GM04504 (cell line): Measurements from ENCODE around the gene LIN54.

Experiments used
- DNase-seq: peaks from one replicate; pipeline ENCODE4 v3.0.0-alpha.2; 2012; ENCODE audit warnings: low read depth

The LIN54 gene

GRCh38 chr4:82891707-82892466 is 118.7 kb downstream of the LIN54 start:
- DNase-seq = no peak

DNA sequence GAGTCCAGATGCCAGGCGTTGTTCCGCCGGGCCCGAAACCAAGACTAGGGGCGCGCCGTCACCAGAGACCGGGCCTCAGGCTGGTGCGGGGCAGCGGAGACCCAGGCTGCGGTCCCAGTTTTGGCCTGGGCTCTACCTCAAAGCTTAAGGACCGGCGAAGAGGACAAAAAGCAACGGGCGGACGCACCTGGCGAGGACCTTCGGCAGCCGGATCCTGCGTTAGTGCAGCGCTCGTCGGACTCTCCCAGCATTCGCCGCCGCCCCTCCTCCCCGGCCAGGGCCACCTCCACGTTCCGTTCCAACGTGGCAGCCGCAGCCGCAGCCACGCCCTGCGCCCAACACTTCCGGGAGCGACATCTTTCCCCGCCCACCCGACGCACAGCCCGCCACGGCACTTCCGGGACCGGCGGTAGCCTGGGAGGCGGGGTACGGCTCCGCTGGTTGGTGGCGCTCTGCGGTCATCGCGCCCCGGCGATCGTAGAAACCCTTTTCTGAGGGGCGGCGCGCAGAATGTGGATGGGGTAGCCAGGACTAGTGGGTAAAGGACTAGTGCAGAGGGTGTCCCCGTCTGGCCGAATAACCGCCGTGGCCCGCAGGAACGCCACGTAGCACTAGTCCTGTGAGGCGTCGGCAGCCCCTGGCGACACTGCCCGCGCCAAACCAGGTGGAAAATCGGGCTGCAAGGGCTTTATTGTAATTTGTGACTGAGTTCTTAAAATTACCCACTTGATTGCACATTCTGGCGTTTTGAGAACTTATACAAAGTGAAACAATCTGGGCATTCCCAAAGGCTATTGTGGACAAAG is 119.5 kb downstream of the LIN54 start, which contains the start of gene SEC31A:
SEC31A (minus strand) TSS at position 253 of the 806 bp plus-strand sequence. CDS start 9,217 bp downstream, outside the sequence.
- peak; percentile 90 for DNase-seq

DNA sequence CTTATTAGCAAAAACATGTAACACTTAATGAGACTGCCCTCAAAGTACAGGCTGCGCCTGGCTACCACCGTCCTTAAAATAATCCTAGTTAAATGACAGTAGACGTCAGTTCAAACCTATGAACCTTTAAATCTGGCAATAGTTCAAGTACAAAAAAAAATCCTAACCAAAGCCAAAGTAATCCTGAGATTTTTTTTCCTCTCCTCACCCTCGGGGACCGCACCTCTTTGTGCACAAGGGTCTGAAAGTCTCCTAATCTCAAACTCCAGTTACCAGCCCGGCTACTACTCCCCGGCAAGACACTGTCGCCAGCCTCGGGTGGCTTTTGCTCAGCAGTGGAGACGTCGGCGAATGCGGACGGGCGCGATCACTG is 120.1 kb downstream of the LIN54 start:
- no peak for DNase-seq

GRCh38 chr4:82889287-82889686 is 121.3 kb downstream of the LIN54 start:
- DNase-seq = no peak

DNA sequence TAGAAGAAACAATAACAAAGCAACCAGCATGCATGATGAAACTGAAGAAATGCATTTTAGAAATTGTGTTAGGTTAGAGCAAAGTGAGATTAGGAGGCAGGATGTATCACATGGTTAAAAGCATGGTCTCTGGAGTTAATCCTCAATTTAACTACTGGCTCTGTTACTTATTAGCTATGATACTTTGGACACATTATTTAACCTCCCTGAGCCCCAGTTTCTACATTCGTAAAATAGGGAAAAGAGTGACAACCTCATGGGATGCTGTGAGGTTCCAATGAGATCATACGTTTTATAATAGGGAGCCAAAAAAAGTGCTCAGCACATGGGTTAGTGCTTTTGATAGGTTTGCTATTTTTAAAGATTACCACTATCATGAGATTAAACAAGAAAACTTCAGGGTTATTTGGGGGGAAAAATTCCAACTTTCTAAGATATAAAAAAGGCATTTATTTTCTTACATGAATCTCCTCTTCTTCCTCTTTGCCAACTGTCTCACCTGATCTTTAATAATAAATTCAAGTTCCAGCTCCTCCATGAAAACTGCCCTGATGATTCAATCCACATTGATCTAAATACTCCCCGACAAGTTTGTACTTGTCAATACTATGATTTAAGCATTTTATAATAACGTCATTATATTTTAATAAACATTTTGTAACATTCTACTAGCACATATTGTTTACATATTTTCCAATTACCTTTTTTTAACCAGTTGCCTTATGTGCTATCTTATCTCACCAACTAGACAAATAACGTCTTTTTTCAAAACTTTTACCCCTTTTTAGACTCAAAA is 124.3 kb downstream of the LIN54 start:
- no peak for DNase-seq

GRCh38 chr4:82885410-82885809 is 125.2 kb downstream of the LIN54 start:
- DNase-seq = no peak
